NCI-H128 (cell line): ENCODE data around the gene WDR93.

Experiments used
- DNase-seq: peaks from one replicate; lab custom pipeline; 2025; ENCODE audit not compliant: unreplicated experiment; lab: John Stamatoyannopoulos, UW

WDR93 gene

GRCh38 chr15:89690276-89691218, at the start of gene WDR93, which contains the start of gene PEX11A:
Gene WDR93 (plus strand): TSS chr15:89690811. CDS start chr15:89701747, 10,936 bp downstream.
Gene PEX11A (minus strand): TSS chr15:89690754. CDS start chr15:89690632, 122 bp downstream.
- DNase-seq = peak; percentile 43

- DNase-seq = no peak
Observed at GRCh38 chr15:89641053-89641452, 49.6 kb upstream of the WDR93 start.

- DNase-seq = no peak
Observed at GRCh38 chr15:89642106-89642505, 48.5 kb upstream of the WDR93 start.

GRCh38 chr15:89645680-89646079, 44.9 kb upstream of the WDR93 start:
- no peak for DNase-seq

- DNase-seq = no peak
Observed at GRCh38 chr15:89646416-89647141, 44.0 kb upstream of the WDR93 start.

- DNase-seq = no peak
Observed at GRCh38 chr15:89647191-89647851, 43.3 kb upstream of the WDR93 start.

- no peak for DNase-seq
Observed at GRCh38 chr15:89648106-89649012, 42.3 kb upstream of the WDR93 start.

GRCh38 chr15:89649013-89649625, 41.5 kb upstream of the WDR93 start:
- DNase-seq = no peak

GRCh38 chr15:89649716-89650115, 40.9 kb upstream of the WDR93 start:
- no peak for DNase-seq

- no peak for DNase-seq
Observed at GRCh38 chr15:89652131-89652530, 38.5 kb upstream of the WDR93 start.

GRCh38 chr15:89652666-89653065, 37.9 kb upstream of the WDR93 start:
- DNase-seq = no peak

- no peak for DNase-seq
Observed at GRCh38 chr15:89653578-89653977, 37.0 kb upstream of the WDR93 start.

GRCh38 chr15:89654301-89654761, 36.3 kb upstream of the WDR93 start:
- no peak for DNase-seq

- no peak for DNase-seq
Observed at GRCh38 chr15:89654847-89655805, 35.5 kb upstream of the WDR93 start, which contains the start of gene KIF7. Gene KIF7 (minus strand): TSS chr15:89655467. CDS start chr15:89652930, 2,537 bp downstream.

- DNase-seq = no peak
Observed at GRCh38 chr15:89656116-89656815, 34.3 kb upstream of the WDR93 start.

GRCh38 chr15:89657686-89658200, 32.9 kb upstream of the WDR93 start:
- DNase-seq = no peak

- DNase-seq = no peak
Observed at GRCh38 chr15:89659295-89659694, 31.3 kb upstream of the WDR93 start.

- no peak for DNase-seq
Observed at GRCh38 chr15:89660556-89660955, 30.1 kb upstream of the WDR93 start.
